ENCODE measurements around the gene PTPRK. TPM values are rescaled to one million over a fixed set of nuclear protein-coding genes. Genes with fewer than 3 reads are reported as not detected.

PTPRK gene
- total and polyA plus RNA-seq, 2 of the 8 experiments (the other 6 are each of a cell fraction or from before 2014, with no cell fraction given): 11.4 to 47.3 TPM

DNA sequence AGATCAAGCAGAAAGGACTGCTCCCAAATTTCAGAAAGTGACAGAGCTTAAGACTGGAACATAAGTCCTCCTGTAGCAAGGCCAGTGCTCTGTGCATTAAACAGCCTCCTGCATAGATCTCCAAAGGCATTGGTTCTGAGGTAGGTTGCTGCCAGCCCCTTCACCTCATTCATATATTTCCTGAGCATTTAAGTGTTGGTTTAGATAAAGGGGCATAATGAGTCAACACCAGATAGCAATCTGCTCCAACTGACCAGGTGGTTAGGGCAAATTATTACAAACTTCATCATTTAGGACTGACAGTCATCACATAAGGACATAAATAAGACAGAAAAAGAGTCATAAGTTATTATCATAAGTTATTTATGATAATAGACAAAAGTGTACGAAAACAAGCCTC, 10.7 kb downstream of the PTPRK start:
- FAIRE-seq (no peak), DNase-seq (ENCODE audit: low read depth in 1 of 2, low spot score in 2 of 2) (no peak)
- no peak overlapping the region; the same call in 1 of the 2 replicates for H2BK12ac ChIP-seq (ENCODE audit: low read depth, low read length)
- no peak overlapping the region for H2BK5ac ChIP-seq (ENCODE audit: low read depth, low read length)
- no peak overlapping the region for H4K5ac ChIP-seq (ENCODE audit: insufficient read length, low read depth, low read length)
- H2AK5ac ChIP-seq (ENCODE audit: low read depth, low read length): no peak overlapping the region
- TF ChIP-seq CBX5 (IDR thresholded peaks at IDR 0.05; ENCODE audit: low read depth, low read length): no peak
- no peak overlapping the region for H3K4ac ChIP-seq (replicated peaks; ENCODE audit: insufficient read length, low read depth, low read length)
- no peak overlapping the region for H4K8ac ChIP-seq (ENCODE audit: extremely low read depth, insufficient read depth, low read length)
- no peak overlapping the region for H3K56ac ChIP-seq (replicated peaks; ENCODE audit: insufficient read length, low read depth, low read length)
- no peaks in the 10 kb centered on the region for H3K36me3 ChIP-seq (ENCODE audit: control insufficient read depth in 2 of 4, insufficient read depth in 4 of 4, low read length in 3 of 4)
- H3K9me3 ChIP-seq (ENCODE audit: insufficient read depth in 2 of 2, low read depth in 1 of 2, low read length in 1 of 2): no peaks in the 10 kb centered on the region
- no peak overlapping the region for H2BK15ac ChIP-seq (ENCODE audit: low read length)
- CTCF ChIA-PET (ENCODE audit: partially characterized antibody): no interaction called here
- 89% methylated on average over 1 of the region's 1 CpG; no CpG with 5 or more reads in 1 of the 2 experiments for WGBS, 2 experiments (ENCODE audit: extremely low coverage in 1 of 2, insufficient coverage in 1 of 2, insufficient read length in 1 of 2, insufficient replicate concordance in 2 of 2, low coverage in 1 of 2, low lambda C conversion rate in 2 of 2, missing lambda C conversion rate in 1 of 2)
- H3K14ac ChIP-seq (ENCODE audit: insufficient read length): no peak overlapping the region
- POLR2A ChIA-PET (ENCODE audit: partially characterized antibody): no interaction called here
- H3K18ac ChIP-seq (ENCODE audit: extremely low read depth, low read length): no peak overlapping the region
- H2AFZ ChIP-seq (ENCODE audit: low read length): no peak overlapping the region
- H3K27me3 ChIP-seq (replicated peaks in 1 of 4; ENCODE audit: control insufficient read depth in 3 of 4, extremely low read depth in 1 of 4, insufficient read depth in 3 of 4, low read length in 3 of 4): no peaks in the 10 kb centered on the region
- H3K4me2 ChIP-seq (ENCODE audit: insufficient read depth in 1 of 2, low read depth in 2 of 2, low read length in 2 of 2): no peak overlapping the region
- H3K79me1 ChIP-seq (ENCODE audit: low read depth, low read length): peaks cover 5% of the 10 kb centered on the region
- no peak overlapping the region for H2BK20ac ChIP-seq (ENCODE audit: low read length)
- no peak overlapping the region for H4K91ac ChIP-seq (replicated peaks; ENCODE audit: insufficient read length, low read length)
- no peak overlapping the region for H3K4me3 ChIP-seq (ENCODE audit: extremely low read depth in 1 of 4, insufficient read depth in 2 of 4, low read depth in 3 of 4, low read length in 4 of 4)
- peaks cover 3 to 7% of the 10 kb centered on the region in 2 experiments for H4K20me1 ChIP-seq (replicated peaks in 1 of 2; ENCODE audit: control insufficient read depth in 1 of 2, insufficient read depth in 2 of 2, low read length in 2 of 2)
- H3K4me1 ChIP-seq (replicated peaks in 1 of 4; ENCODE audit: control insufficient read depth in 3 of 4, insufficient read depth in 4 of 4, low read length in 3 of 4): peaks cover 3 to 9% (median 8%) of the 10 kb centered on the region in 4 experiments; a peak in 5 of 7 replicates
- no peak overlapping the region for H3K9ac ChIP-seq (replicated peaks in 1 of 4; ENCODE audit: extremely low read depth in 1 of 4, low read depth in 3 of 4, low read length in 3 of 4)
- H3K79me2 ChIP-seq (ENCODE audit: control insufficient read depth in 1 of 2, insufficient read depth in 2 of 2, low read length in 2 of 2): peaks cover 5 to 95% of the 10 kb centered on the region in 2 experiments; a peak in 3 of 4 replicates
- no peaks in the 10 kb centered on the region for H3K23me2 ChIP-seq (ENCODE audit: low read depth, low read length)
- no peak overlapping the region for H3K23ac ChIP-seq (ENCODE audit: insufficient read length)
- no peak overlapping the region for H2BK120ac ChIP-seq (replicated peaks; ENCODE audit: low read depth, low read length)
- H3K27ac ChIP-seq (ENCODE audit: low read depth, low read length): no peak overlapping the region
